Endothelial cell of hepatic sinusoid (primary cell): Measurements from ENCODE around the gene RNF11.

Experiments used
- in situ Hi-C: cut with HindIII; loops from 2 replicates; pipeline ENCODE4 v1.10.0; 2017; ENCODE audit warnings: low sequenced_read_pairs

The RNF11 gene

GRCh38 chr1:51311826-51312225 is 75.8 kb downstream of the RNF11 start:
- in situ Hi-C loops: no loop called here

- in situ Hi-C loops: no loop called here
Observed at GRCh38 chr1:51312718-51313117, 76.6 kb downstream of the RNF11 start.

- in situ Hi-C loops: no loop called here
Observed at GRCh38 chr1:51313268-51313852, 77.3 kb downstream of the RNF11 start.

GRCh38 chr1:51313961-51314777 is 78.1 kb downstream of the RNF11 start:
- in situ Hi-C loops: no loop called here

- in situ Hi-C loops: no loop called here
Observed at GRCh38 chr1:51314974-51315373, 78.9 kb downstream of the RNF11 start.

GRCh38 chr1:51316113-51316845 is 80.2 kb downstream of the RNF11 start:
- in situ Hi-C loops: no loop called here

- in situ Hi-C loops: no loop called here
Observed at GRCh38 chr1:51316846-51317120, 80.7 kb downstream of the RNF11 start.

- in situ Hi-C loops: no loop called here
Observed at GRCh38 chr1:51317798-51318197, 81.7 kb downstream of the RNF11 start.

- in situ Hi-C loops: no loop called here
Observed at GRCh38 chr1:51320967-51321923, 85.2 kb downstream of the RNF11 start.

GRCh38 chr1:51321924-51322280 is 85.8 kb downstream of the RNF11 start:
- in situ Hi-C loops: no loop called here

- in situ Hi-C loops: no loop called here
Observed at GRCh38 chr1:51322417-51323101, 86.5 kb downstream of the RNF11 start.
